ENCODE data around the gene ATP10B.

GRCh38 chr5:160793530-160793899 lies 58.5 kb downstream of the ATP10B start:
- TF ChIP-seq CTCF (IDR thresholded peaks at IDR 0.05; ENCODE audit: insufficient read depth, low read length, poor library complexity, severe bottlenecking) (no peak), EZH2phosphoT487 (conservative IDR thresholded peaks at IDR 0.05; ENCODE audit: low read length) (no peak)
